Measurements from ENCODE around the gene PIGA.

PIGA gene

GRCh38 chrX:15366506-15367352 is 31.4 kb upstream of the PIGA start:
- H3K36me3 ChIP-seq (ENCODE audit: control insufficient read depth, insufficient read depth, low read length): no peaks in the 10 kb centered on the region
- no peak overlapping the region for H3K4me3 ChIP-seq (replicated peaks; ENCODE audit: low read depth, low read length)
- H3K27me3 ChIP-seq (replicated peaks; ENCODE audit: control insufficient read depth, insufficient read depth, low read length): no peaks in the 10 kb centered on the region; the same call in 1 of the 2 replicates
- TF ChIP-seq, protein P1, sequence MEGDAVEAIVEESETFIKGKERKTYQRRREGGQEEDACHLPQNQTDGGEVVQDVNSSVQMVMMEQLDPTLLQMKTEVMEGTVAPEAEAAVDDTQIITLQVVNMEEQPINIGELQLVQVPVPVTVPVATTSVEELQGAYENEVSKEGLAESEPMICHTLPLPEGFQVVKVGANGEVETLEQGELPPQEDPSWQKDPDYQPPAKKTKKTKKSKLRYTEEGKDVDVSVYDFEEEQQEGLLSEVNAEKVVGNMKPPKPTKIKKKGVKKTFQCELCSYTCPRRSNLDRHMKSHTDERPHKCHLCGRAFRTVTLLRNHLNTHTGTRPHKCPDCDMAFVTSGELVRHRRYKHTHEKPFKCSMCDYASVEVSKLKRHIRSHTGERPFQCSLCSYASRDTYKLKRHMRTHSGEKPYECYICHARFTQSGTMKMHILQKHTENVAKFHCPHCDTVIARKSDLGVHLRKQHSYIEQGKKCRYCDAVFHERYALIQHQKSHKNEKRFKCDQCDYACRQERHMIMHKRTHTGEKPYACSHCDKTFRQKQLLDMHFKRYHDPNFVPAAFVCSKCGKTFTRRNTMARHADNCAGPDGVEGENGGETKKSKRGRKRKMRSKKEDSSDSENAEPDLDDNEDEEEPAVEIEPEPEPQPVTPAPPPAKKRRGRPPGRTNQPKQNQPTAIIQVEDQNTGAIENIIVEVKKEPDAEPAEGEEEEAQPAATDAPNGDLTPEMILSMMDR (IDR thresholded peaks at IDR 0.05; ENCODE audit: insufficient read depth, low read length, poor library complexity, severe bottlenecking): no peak
- DNase-seq (ENCODE audit: extremely low read depth, insufficient read length): no peak

GRCh38 chrX:15359701-15360100 is 24.4 kb upstream of the PIGA start:
- DNase-seq (ENCODE audit: extremely low read depth, insufficient read length): no peak
- no peaks in the 10 kb centered on the region for H3K27me3 ChIP-seq (replicated peaks; ENCODE audit: control insufficient read depth, insufficient read depth, low read length)

DNA sequence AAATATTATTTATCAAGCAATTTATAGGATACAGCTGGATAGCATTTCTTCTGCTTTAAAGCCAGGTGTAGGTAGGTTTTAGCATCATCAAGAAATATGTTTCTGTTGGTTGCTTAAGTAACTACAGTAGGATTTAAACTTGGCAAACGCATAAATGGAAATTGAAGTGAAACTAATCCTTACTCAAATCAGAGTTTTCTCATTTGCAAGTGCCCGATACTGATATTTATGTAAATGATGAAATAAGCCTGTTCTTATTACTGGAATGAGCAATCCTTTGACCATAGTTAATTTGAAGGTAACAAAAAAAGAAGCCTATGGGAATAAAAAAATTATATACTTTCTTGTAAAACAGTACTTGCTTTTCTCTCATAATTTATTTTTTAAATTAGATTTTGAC is 23.2 kb upstream of the PIGA start:
- TF ChIP-seq, protein P1 (IDR thresholded peaks at IDR 0.05; ENCODE audit: insufficient read depth, low read length, poor library complexity, severe bottlenecking): no peak
- Histone ChIP-seq H3K36me3 (ENCODE audit: control insufficient read depth, insufficient read depth, low read length) (no peaks in the 10 kb centered on the region), H3K27me3 (replicated peaks; ENCODE audit: control insufficient read depth, insufficient read depth, low read length) (no peaks in the 10 kb centered on the region), H3K4me3 (replicated peaks; ENCODE audit: low read depth, low read length) (no peak overlapping the region)
- DNase-seq (ENCODE audit: extremely low read depth, insufficient read length): peak; percentile 19

More at GRCh38 chrX:15359701-15360100, 24.4 kb upstream of the PIGA start:
- H3K36me3 ChIP-seq (ENCODE audit: control insufficient read depth, insufficient read depth, low read length): no peaks in the 10 kb centered on the region
- H3K4me3 ChIP-seq (replicated peaks; ENCODE audit: low read depth, low read length): no peak overlapping the region
- TF ChIP-seq, protein P1 (IDR thresholded peaks at IDR 0.05; ENCODE audit: insufficient read depth, low read length, poor library complexity, severe bottlenecking): no peak

- H3K4me3 ChIP-seq (replicated peaks; ENCODE audit: low read depth, low read length): no peak overlapping the region
- no peaks in the 10 kb centered on the region for H3K27me3 ChIP-seq (replicated peaks; ENCODE audit: control insufficient read depth, insufficient read depth, low read length)
- TF ChIP-seq, protein P1 (IDR thresholded peaks at IDR 0.05; ENCODE audit: insufficient read depth, low read length, poor library complexity, severe bottlenecking): no peak
- no peak for DNase-seq (ENCODE audit: extremely low read depth, insufficient read length)
- H3K36me3 ChIP-seq (ENCODE audit: control insufficient read depth, insufficient read depth, low read length): no peaks in the 10 kb centered on the region
Measured at GRCh38 chrX:15356444-15356843, 21.1 kb upstream of the PIGA start.

GRCh38 chrX:15350329-15350996 is 15.1 kb upstream of the PIGA start:
- Histone ChIP-seq H3K27me3 (replicated peaks; ENCODE audit: control insufficient read depth, insufficient read depth, low read length) (no peaks in the 10 kb centered on the region), H3K36me3 (ENCODE audit: control insufficient read depth, insufficient read depth, low read length) (no peaks in the 10 kb centered on the region), H3K4me3 (replicated peaks; ENCODE audit: low read depth, low read length) (no peak overlapping the region)
- TF ChIP-seq, protein P1 (IDR thresholded peaks at IDR 0.05; ENCODE audit: insufficient read depth, low read length, poor library complexity, severe bottlenecking): no peak
- DNase-seq (ENCODE audit: extremely low read depth, insufficient read length): no peak

All from GM06990 (cell line).